Measurements from ENCODE around the gene CYFIP2.
"Not testable (repeated sequence)": the region's sequence is repeated elsewhere in the genome, so short reads cannot be mapped to it uniquely, and the experiment has no call there.

The CYFIP2 gene

DNA sequence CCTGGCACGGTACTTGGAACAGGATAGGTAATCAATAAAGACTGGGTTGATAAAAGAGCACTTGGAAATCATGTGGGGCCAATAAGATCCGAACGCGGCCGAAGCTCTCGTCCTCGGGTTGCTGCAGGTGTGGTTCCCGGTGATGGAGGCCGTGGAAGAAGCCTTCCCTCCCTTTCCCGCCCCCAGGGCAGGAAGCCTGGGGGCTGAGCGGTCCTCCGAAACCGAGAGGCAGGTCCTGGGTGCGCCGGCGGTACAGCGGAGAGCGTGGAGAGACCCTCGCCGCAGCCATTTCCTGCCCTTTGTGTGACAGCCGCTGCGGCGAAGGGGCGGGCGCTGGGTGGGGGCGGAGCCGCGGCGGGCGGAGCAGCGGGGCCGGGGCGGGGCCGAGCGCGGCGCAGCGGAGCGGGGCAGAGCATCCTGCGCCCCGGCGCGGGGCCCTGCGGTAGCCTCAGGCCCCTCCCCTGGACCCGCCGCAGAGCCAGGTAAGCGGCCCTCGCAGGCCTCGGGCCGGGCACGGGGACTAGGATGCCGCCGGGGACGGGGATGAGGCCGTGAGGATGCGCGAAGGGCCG, at the start of gene CYFIP2:
CYFIP2 (plus strand) TSS at position 410 of the 572 bp plus-strand sequence. CDS start 19,239 bp downstream, outside the sequence.
- peak; percentile 89 for DNase-seq

DNA sequence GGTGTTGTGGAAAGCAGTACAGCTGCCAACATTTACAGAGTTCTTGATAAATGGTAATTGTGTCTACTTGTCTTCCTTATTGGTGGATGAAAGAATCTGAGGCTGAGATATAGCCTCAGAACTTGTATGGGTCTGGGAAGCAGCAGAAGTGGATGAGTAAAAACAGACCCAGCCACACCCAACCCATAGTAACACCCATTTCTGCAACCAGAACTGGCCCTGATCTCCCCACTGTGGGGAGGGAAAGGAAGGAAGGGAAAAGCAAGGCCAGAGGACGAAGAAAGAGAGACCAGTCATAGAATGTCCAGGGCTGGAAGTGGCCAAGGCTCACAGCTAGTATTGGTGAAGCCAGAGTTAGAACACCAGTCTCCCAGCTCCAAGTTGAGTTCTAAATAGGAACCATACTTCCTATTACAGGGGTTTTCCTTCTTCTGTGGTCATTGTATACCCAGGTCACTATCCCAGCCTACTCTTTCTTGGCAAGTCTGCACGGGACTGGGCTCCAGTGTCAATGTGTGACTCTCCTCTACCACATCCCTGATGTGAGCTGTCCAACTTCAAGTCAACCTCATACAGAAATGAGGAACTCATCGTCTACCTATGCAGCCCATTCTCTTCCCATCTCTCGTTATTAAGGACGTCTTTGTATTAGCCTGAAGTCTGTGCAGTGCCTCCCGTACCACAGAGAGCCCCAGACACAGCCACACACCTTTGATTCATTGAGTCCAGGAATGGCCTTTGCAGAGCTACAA, 49.4 kb upstream of the CYFIP2 start:
- DNase-seq: no peak

DNA sequence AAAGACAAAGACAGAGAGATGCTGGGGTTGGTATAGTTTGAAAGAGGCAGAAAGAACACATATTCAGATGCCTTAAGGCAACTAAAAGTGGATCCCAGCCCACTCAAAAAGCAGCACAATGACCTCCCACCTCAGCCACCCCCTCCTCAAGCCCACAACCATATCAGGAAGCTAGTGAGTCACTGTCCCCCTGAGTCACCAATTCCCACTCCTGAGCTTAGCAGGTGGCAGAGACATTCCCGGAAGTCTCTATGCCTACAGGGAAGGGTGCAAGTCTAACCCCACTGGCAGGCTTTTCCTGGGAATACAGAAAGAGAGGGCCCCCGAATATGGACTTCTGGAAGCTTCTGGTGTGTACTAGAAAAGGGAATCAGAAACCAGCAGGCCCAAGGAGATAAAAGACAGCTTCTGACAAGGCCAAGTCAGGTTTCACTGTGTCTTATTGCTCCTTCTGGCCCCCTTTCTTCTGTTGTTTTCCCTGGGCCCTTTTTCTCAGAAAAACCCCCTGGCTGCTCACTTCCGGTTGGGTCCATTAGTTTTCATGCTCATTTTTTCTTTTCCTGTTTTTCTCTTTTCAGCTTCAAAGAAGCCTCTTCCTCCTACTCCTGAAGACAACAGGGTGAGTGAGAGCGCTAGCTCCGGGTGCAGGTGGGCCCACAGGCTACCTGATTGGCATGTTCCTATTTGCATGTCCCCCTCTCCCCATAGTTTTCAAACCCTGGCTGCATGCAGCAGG, 48.5 kb upstream of the CYFIP2 start:
- DNase-seq: peak; percentile 60

DNA sequence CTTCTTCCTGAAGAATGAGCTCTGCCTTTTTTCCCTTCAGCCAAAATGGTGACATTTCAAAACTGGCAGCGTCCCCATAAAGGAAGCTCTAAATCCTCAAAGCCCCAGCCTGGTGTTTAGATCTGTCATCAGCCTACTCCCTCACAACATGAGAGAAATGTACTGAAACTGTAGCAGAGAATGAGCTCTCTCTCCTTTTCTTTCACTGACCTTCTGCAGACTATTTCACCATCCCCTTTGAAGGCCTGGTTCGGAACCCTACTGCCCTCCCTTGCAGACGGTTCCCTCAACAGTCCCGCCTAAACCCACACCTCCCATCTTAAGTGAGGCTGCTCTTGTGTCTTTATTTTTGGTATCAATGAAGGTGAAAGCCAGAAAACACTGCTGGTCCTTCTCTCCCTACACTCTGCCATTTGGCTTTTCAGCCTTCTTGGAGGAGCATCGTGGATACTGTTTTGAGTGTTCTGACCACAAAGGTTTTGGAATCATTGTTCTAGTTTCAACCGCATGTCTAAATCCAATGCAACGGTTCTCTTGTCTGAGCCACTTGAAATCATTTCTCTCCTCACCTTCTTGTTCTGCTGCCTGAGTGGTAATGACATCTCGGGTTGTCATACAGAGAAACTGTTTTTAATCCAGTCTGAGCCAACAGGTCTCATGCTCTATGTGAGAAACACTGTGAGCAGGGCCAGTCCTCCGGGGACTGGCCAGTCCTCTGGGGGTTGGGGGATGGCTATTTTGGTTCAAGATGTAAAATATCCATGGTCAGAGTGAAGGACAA, 46.2 kb upstream of the CYFIP2 start:
- DNase-seq: no peak

DNA sequence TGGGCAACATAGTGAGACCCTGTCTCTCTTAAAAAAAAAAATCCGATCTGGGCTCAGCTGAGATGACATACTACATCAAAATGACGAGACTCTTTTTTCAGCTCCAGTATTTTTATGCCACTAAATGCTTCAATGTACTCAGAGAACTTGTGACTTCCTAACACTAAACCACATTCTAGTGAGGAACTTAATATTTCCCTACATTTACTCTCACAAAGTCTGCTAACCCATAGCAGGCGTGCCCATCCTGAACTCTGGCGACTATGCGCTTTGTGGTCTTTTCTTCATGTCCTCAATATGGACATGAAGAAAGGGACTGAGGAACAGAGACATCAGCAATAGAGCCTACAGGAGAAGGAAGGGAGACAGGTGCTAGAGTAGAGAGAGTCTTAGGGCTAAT, 44.0 kb upstream of the CYFIP2 start:
- DNase-seq: no peak

DNA sequence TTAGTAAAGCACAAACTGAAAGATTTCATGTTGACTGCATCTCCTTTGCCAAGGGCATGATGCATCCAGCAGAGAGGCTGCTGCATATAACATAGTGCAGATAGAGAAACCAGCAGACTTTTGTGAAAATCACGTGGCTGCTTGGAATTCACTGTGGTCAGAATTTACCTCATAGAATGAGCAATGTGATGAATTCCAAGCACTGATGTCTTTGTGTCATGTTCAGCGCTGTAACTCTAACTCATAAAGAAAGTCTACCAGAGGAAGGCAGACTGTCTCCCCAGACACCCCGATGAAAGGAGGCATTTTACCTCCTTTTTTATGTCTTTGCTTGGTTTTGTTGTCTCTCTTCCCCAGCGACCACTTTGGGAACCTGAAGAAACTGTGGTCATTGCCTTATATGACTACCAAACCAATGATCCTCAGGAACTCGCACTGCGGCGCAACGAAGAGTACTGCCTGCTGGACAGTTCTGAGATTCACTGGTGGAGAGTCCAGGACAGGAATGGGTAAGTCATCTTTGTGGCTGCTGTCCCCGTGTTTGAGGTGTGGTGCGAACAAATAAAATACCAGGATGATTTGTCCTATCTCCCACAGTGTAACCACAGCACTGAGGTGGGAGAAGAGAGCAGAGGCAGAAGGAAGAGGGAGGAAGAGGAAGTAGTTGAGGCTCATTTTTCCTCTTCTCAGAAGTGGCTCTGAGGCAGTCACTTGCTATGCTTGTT, 43.3 kb upstream of the CYFIP2 start:
- DNase-seq: peak; percentile 63

DNA sequence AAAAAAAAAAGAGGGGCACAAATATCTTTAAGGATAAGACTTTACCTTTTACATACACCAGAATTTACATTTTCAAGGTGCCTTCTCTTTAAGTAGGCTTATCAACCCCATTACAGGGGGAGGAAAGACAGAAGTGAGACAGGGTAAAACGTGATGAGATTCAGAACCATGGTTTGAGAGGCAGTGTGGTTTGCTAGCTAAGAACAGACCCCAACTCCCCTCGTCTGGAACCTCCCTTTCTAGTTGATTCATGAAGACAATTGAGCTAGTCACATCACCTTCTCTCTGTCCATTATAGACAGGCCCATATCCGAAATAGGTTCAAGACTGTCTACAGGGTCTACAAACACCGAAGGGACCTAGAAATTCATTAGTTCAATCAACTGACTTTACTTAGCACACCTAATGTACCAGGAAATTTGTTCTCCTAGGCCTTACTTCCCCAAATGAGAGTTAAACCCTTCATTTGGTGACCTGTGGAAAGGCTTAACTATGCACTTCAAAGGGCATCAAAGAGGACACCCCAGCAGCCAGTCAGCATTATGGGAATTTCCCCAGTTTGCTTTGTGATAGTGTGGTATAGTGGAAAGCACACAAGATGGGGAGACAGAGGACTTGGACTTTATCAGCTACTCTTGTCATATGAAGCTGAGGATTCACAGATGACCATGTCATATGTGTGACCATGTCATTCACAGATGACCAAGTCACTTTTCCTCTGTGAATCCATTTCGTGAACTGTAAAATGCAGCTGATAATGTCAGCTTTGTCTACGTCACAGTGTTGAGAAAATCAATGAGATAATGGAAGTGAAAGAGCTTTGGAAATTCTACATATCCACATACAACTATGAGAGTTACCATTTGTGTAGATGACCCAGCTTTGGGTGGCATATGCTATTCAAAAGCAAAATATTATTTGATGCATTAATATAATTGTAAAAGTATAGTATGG, 40.2 kb upstream of the CYFIP2 start:
- peak; percentile 60 for DNase-seq

DNA sequence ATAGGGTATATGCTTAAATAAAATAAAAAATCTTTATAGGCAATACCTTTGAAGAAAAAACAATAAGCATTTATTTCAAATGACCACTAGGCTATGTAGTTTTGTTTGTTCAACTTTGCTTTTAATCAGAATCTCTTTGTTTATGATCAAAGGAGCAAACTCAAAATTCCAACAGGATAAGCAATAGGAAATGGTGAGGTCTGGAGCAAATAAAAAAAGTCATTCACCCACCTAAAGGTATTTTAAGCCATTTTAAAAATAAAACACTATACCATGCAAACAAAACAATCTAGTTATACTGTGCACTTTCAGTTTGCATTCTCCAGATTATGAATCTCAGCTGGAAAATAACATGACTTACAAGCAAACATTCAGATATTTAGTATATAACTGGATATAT, 35.3 kb upstream of the CYFIP2 start:
- DNase-seq: no peak

DNA sequence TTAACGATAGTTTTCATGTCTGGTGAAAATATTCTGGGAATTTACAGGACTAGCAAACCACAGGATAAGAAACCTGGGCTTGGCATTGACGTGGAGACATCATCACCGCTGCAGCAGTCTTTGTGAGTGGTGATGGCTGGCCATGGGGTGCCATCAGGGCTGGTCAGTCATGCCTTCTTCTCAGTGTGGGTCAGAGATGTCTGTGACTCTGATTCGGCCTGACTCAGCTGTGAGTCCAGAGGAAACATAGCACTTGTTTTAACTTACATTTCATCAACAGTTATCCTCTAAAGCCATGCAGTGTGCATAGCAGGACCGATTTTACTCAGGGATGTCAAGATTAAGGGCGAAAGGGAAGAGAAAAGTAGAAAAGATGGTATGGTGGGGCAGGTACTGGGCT, 33.2 kb upstream of the CYFIP2 start:
- no peak for DNase-seq

DNA sequence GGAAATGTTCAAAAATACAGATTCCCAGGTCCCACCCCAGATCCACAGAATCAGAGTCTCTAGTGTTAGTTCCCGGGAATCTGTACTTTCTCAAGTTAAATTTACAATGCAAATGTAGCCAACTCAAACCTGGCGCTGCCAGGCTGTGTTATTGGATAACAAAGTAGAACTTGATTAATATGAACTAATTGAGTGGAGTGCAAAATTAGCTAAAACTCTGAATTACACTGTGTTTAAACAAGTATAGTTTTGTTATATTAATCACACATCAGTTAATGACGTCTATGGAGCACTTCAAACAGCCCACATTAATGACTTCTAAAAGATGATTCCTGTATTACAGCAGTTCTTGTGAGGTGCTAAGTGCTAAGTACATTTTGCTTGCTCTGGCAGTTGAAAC, 32.4 kb upstream of the CYFIP2 start:
- DNase-seq: peak; percentile 65

DNA sequence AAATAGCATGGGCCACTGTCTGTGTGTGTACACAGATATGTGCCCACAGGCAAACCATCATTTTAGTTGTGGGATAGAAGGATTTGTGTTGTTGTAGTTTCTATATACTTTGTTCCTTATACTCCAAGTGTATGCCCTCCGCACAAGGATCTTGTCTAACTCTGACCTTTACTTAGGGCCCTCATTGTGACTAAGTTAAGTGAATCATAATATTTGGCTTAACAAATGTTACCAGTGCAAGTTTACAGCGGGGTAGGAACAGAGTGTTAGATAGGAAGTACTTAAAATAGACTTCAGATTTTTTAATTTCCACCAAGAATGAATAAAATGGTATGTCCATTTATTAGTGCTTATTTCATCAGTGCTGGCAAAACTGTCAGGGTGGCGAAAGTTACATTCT, 29.5 kb upstream of the CYFIP2 start:
- no peak for DNase-seq

DNA sequence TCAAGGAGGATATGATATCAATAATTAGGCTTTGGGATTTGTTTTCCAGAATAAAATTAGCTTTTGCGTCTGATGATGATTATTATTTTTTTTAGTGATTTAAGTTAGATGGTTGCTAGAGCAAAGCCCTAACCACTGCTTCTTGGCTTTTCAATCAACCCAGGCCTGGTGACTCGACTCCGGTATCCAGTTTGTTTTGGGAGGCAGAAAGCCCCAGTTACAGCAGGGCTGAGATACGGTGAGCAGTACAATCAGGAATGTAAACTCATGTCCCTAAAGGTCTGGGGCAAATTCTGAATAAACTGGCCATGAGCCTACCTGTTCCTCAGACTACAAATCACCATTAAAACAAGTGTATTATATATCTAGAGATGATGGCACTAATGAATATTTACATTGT, 24.4 kb upstream of the CYFIP2 start:
- no peak for DNase-seq

DNA sequence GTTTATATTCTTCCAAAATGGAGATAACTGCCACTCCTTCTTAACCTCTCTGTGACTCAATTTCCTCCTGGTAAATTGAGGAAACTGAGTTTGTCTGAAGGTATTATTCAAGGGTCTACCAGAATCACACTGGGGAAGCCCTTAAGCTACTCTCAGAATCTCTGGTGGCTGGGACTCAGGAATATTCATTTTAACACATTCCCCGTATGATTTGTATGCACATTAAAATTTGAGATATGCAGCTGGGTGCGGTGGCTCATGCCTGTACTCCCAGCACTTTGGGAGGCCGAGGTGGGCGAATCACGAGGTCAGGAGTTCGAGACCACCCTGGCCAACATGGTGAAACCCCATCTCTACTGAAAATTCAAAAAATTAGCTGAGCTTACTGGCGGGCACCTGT, 21.2 kb upstream of the CYFIP2 start:
- DNase-seq: not testable (repeated sequence)

DNA sequence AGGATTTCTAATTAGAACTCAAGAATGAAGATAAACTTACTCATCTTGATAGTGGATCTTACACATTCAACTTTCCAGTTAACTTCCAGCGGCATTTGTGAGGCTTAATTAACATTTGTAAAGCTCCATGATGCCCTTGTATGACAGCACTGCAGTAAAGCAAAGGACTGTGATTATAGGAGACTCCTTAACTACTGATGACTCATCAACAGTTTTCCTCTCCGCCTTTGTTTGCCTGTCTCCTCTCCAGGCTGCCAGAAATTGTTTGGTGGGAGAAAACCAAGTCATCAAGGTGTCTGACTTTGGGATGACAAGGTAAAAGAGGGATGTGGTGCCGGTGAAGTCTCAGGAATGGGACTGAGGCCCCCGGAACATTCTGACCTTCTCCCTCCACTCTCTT, 20.4 kb upstream of the CYFIP2 start:
- no peak for DNase-seq

DNA sequence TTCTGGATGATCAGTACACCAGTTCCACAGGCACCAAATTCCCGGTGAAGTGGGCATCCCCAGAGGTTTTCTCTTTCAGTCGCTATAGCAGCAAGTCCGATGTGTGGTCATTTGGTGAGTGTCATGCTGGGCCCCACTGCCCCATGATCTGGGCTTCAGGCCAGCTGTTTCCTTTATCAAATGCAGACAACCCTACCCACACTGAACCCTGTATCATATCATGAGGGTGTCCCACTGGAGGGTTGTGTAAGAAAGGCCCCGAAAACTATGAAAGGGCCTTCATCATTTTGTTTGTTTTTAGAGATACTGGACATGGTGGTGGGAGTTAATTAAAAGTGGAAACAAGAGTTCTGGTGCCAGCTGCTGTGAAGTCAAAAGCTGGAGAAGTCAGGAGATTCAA, 20.0 kb upstream of the CYFIP2 start:
- no peak for DNase-seq

DNA sequence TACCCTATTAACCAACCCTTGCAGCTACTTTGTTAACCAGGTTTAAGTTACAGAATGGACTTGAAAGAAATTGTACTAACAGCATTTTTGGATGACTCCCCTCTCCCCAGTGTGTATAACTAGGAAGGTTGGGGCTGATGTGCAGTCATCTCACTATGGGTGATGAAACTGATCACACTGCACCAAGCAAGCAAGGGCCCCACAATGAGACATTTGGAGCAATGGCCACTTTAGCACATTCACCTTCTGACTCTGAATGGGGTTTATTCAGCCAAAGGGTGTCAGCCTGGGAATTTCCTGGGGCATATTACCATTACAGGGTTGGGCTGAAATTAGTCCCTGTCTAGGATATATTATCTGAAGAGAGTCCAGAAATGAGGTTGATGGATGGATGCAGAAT, 18.7 kb upstream of the CYFIP2 start:
- DNase-seq: no peak

DNA sequence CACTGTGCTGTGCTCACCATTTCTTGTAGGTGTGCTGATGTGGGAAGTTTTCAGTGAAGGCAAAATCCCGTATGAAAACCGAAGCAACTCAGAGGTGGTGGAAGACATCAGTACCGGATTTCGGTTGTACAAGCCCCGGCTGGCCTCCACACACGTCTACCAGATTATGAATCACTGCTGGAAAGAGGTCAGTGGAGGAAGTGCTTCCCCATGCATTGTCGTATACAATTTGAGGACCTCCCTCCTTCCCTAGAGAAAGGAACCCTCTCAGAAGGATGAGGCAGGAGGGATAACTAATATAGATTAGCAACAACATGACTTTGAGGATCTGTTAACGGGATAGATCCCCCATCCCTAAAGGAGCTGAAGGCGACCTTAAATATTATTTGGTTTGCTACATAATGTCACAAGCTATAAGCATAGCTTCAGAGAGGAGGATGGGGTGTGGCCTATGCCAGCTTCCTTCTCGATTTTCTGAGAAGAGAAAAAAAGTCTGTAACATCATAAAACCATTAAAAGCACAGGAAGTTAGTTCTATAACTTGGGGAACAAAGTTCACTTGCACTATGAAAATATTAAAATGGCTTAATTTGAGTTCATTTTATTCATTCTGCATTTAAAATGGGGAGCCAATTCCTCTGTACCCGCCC, 17.0 kb upstream of the CYFIP2 start:
- DNase-seq: peak; percentile 54

DNA sequence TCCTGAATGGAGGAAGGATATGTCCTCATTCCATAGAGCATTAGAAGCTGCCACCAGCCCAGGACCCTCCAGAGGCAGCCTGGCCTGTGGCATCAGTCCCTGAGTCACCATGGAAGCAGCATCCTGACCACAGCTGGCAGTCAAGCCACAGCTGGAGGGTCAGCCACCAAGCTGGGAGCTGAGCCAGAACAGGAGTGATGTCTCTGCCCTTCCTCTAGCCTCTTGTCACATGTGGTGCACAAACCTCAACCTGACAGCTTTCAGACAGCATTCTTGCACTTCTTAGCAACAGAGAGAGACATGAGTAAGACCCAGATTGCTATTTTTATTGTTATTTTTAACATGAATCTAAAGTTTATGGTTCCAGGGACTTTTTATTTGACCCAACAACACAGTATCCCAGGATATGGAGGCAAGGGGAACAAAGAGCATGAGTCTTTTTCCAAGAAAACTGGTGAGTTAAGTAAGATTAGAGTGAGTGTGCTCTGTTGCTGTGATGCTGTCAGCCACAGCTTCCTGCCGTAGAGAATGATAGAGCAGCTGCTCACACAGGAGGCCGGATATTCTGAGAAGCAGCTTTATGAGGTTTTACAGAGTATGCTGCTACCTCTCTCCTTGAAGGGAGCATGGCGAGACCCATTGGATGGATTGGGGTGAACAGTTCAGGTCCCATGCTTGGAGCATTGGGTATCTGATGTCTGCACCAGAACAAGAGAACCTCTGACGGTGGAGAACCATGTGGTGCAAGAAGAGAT, 13.0 kb upstream of the CYFIP2 start:
- peak; percentile 80 for DNase-seq

DNA sequence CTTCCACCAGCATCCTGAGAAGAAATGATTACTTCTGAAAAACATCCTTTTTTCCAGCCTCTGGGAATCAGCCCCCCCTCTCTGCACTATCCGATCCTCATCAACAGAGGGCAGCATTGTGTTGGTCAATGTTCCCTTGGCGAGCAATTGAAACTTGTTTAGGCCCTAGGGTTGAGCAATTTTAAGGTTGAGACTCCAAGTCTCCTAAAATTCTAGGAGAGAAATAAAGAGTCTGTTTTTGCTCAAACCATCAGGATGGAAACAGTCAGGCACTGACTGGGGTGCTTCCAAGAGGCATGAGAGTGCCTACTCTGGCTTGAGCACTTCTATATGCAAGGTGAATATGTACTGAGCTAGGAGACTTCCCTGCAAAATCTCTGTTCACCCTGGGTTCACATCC, 12.4 kb upstream of the CYFIP2 start:
- DNase-seq: peak; percentile 52

DNA sequence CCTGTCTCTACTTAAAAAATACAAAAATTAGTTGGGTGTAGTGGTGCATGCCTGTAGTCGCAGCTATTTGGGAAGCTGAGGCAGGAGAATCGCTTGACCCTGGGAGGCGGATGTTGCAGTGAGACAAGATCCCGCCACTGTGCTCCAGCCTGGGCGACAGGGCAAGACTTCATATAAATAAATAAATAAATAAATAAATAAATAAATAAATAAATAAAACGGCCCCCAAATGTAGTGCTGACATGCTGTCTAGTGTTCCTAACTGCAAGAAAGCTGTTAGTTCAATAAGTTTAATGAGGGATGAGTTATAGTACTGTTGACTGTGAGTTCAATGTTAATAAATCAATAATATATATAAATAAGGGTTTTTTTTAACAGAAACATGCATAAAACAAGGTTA, 7.5 kb upstream of the CYFIP2 start:
- DNase-seq: no peak
